A549 (cell line): ENCODE data around the gene IL23R.

ENCODE experiments used
- CBX2 ChIP-seq: fragments of 200-600 bp; sonication (generic); IDR thresholded peaks from 2 replicates; pipeline ENCODE4 v1.6.1; 2016; ENCODE audit warnings: low read depth, mild to moderate bottlenecking, borderline replicate concordance
- CBX8 ChIP-seq: fragments of 200-600 bp; sonication (generic); IDR thresholded peaks from 2 replicates; pipeline ENCODE4 v1.6.1; 2016
- CTCF ChIP-seq: fragments of >200 bp; sonication (Bioruptor Twin); formaldehyde crosslinking; IDR thresholded peaks from 3 replicates; pipeline ENCODE4 v1.5.1; 2016
- EP300 ChIP-seq, 2 experiments: fragments of >200 bp; sonication (Bioruptor Twin); formaldehyde crosslinking; IDR thresholded peaks; 2 replicates in 1 of 2; 3 replicates in 1 of 2; pipeline ENCODE4 v1.6.1; 2016 to 2017
- JUN ChIP-seq, 2 experiments: fragments of >200 bp; sonication (Bioruptor Twin); formaldehyde crosslinking; IDR thresholded peaks; 2 replicates in 1 of 2; 3 replicates in 1 of 2; pipeline ENCODE4 v1.6.1; 2016 to 2017
- MAZ ChIP-seq: fragments of 150-350 bp; IDR thresholded peaks from 2 replicates; pipeline ENCODE4 v1.6.1; 2014; ENCODE audit warnings: antibody characterized with exemption, low read depth, low read length, borderline replicate concordance
- NR3C1 ChIP-seq: fragments of >200 bp; sonication (Bioruptor Twin); formaldehyde crosslinking; IDR thresholded peaks from 3 replicates; pipeline ENCODE4 v1.6.1; 2017
- POLR2A ChIP-seq: IDR thresholded peaks from 2 replicates; pipeline ENCODE4 v1.6.1; 2012; ENCODE audit warnings: mild to moderate bottlenecking, low read length
- POLR2AphosphoS2 ChIP-seq: conservative IDR thresholded peaks from 2 replicates; pipeline ENCODE4 v1.6.1; 2012; ENCODE audit warnings: low read length, improper control_type of control experiment, inconsistent platforms

- TF ChIP-seq POLR2A = no peak
- no peak for TF ChIP-seq CTCF
- no peak for TF ChIP-seq NR3C1
- TF ChIP-seq MAZ = no peak
- TF ChIP-seq CBX8 = no peak
- no peak for TF ChIP-seq JUN (IDR thresholded peaks at IDR 0.05)
- no peak for TF ChIP-seq EP300 (IDR thresholded peaks at IDR 0.05)
- no peak for TF ChIP-seq CBX2
- no peak for TF ChIP-seq POLR2AphosphoS2
Measured at GRCh38 chr1:67285780-67286488, 119.7 kb downstream of the IL23R start.
